SJSA1 (cell line): ENCODE data around the gene LRP1. TPM values are rescaled to one million over a fixed set of nuclear protein-coding genes. Genes with fewer than 3 reads are reported as not detected.

Experiments used
- DNase-seq, 2 experiments: peaks; one replicate each; pipeline ENCODE4 v3.0.0-alpha.2; 2015 to 2020; ENCODE audit warnings: low spot score in 2 of 2, low read depth in 1 of 2
- H3K27ac ChIP-seq: fragments of 250-450 bp; sonication (Bioruptor Pico); 2 replicates; pipeline ENCODE4 v1.5.1; 2020; ENCODE audit warnings: mild to moderate bottlenecking, moderate library complexity
- H3K27me3 ChIP-seq: fragments of 250-450 bp; sonication (Bioruptor Pico); replicated peaks from 2 replicates; pipeline ENCODE4 v1.5.1; 2020; ENCODE audit warnings: mild to moderate bottlenecking, moderate library complexity
- H3K36me3 ChIP-seq: fragments of 250-450 bp; sonication (Bioruptor Pico); 2 replicates; pipeline ENCODE4 v1.5.1; 2020; ENCODE audit warnings: mild to moderate bottlenecking
- H3K4me1 ChIP-seq: fragments of 250-450 bp; sonication (Bioruptor Pico); replicated peaks from 2 replicates; pipeline ENCODE4 v1.6.1; 2021; ENCODE audit warnings: mild to moderate bottlenecking
- H3K4me3 ChIP-seq: fragments of 250-450 bp; sonication (Bioruptor Pico); 2 replicates; pipeline ENCODE4 v1.5.1; 2020; ENCODE audit warnings: mild to moderate bottlenecking
- H3K9me3 ChIP-seq: fragments of 250-450 bp; sonication (Bioruptor Pico); replicated peaks from 2 replicates; pipeline ENCODE4 v1.5.1; 2020; ENCODE audit warnings: mild to moderate bottlenecking
- total RNA-seq: library from RNA; depleted of rRNA; stranded (reverse); fragments of >200 nt; shearing (Covaris generic); gene quantifications from 2 replicates; pipeline ENCODE4 v1.2.3, GENCODE V29; 2014

LRP1 gene
- total RNA-seq, 1 experiment from 2014 or later = 33.3 TPM

DNA sequence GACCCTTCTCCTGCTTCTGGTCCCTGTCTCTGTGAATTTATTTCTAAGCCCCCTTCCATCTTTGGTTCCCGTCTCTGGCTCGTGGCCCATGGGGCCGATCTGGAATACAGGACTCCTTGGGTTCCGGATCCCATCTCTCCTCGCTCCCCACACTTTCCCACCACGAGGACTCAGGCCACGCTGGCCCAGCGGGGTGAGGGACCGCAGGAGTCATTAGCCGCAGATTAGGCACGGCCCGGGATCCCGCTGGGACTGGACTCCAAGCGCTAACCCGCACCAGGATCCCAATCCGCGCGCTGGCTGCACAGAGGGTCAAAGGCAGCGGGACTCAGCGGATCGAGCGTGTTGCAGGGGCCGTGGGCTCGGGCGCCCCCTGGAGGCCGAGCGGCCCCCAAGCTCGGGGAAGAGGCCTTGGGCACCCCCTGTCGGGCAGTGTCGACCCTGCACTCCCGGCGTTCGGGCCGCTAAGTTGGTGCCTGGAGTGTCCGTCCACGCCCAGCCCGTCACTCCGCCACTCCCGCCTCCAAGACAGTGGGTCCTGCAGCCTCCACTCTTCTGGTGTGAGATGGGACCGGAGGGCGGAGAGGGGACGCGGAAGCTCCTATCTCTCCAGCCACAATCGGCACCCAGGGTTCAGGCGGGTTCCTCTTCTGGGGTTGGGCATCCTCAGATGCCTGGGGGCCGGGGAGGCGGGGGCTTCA, 110.7 kb downstream of the LRP1 start:
- Histone ChIP-seq H3K4me3 (peak overlapping the region; percentile 45; the same call in 1 of the 2 replicates), H3K36me3 (peaks cover 20% of the 10 kb centered on the region), H3K4me1 (peaks cover 30% of the 10 kb centered on the region), H3K27ac (no peak overlapping the region), H3K9me3 (no peaks in the 10 kb centered on the region), H3K27me3 (peaks cover 5% of the 10 kb centered on the region; the same call in 1 of the 2 replicates)
- peak; percentile 85 to 92 for DNase-seq

DNA sequence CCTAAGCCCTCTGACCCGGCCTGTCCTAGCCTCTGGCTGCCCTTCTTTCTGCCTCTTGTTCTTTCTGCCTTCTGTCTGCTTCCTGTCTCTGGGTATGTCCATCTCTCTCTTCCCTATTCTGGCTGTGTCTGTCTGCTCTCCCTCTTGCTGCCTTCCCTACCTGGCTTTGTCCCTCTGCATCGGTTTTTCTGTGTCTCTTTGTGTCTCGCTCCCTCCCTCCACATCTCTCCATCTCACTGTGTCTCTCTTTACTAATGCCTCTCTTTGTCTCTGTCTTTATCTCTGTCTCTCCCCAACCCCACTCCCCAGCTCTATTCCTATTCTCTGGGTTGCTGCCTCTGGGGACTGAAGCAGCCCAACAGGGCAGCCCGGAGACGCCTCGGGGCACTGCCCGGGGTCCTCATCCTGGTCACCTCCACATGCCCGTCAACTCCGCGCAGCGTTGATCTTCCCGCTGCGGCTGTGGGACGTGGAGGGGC, 111.3 kb downstream of the LRP1 start:
- no peaks in the 10 kb centered on the region for H3K9me3 ChIP-seq
- peak in 1 of 2 experiments; percentile 40 for DNase-seq
- peaks cover 14% of the 10 kb centered on the region for H3K36me3 ChIP-seq
- H3K27me3 ChIP-seq = peaks cover 5% of the 10 kb centered on the region; the same call in 1 of the 2 replicates
- no peak overlapping the region for H3K27ac ChIP-seq
- H3K4me3 ChIP-seq = peak overlapping the region; percentile 45
- H3K4me1 ChIP-seq = peaks cover 30% of the 10 kb centered on the region

DNA sequence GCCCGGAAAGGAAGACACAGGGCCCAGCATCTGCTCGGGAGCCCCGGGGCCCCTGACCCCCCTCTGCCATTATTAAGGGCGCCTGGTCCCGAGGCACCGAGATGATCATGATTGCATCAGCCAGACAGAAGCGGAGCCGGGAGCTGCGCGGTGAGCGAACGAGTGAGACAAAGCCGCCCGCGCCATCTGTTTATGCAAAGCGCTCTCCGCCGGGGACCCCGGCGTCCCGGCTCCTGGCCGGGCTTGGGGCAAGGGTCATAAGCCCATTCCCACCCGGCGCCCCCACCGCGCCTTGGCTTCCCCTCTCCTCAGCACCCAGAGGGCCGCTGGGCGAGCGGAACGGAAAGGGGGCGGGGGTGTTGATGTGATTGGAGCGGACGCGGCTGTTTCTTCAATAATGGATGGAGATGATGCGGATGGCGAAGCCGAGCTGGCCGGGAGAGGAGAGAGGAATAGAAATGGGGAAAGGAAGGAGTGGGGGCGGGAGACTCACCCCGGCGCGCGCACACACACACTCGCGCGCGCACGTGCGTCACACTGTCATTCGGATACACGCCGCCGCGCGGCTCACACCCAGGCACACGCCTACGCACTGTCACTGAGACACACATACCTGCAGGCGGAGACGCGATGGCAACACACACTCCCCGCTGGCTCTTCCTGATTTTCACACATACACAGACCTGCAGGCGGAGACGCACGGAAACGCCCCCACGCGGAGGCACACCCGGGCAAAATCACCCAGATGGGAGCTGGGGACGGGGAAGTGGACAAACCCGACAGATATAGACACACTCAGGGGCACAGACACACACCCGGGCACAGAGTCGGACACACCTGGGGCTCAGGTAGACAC, 112.0 kb downstream of the LRP1 start:
- Histone ChIP-seq H3K27me3 (peaks cover 5% of the 10 kb centered on the region; the same call in 1 of the 2 replicates), H3K4me3 (peak overlapping the region; percentile 45), H3K36me3 (peaks cover 8% of the 10 kb centered on the region; the same call in 1 of the 2 replicates), H3K4me1 (peaks cover 30% of the 10 kb centered on the region), H3K9me3 (no peaks in the 10 kb centered on the region), H3K27ac (no peak overlapping the region)
- peak; percentile 50 to 52 for DNase-seq

DNA sequence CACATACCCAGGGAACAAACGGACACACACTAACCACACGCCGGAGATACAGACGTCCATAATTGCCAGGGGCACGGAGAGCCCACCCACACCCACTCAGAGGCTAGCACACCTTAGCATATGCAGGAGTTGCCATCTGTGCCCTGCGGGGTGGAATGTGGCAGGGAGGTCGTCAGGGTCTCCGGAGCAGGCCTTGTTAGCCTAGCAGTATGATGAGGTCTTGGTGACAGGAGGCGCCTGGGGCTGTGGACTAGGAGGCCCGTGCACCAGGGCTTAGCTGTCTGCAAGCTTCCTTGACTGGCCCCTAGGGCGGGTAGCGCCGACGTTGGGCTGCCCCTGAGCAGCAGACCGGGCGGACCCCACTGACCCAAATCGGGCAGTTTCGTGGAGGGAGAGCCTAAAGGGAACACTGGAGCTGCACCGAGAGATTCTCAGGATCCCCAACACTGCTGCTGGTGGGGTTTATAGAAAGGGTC, 112.7 kb downstream of the LRP1 start:
- peaks cover 5% of the 10 kb centered on the region; the same call in 1 of the 2 replicates for H3K27me3 ChIP-seq
- H3K4me3 ChIP-seq = peak overlapping the region; percentile 45
- H3K27ac ChIP-seq = no peak overlapping the region
- no peaks in the 10 kb centered on the region for H3K9me3 ChIP-seq
- peaks cover 30% of the 10 kb centered on the region for H3K4me1 ChIP-seq
- H3K36me3 ChIP-seq = 0 out of 2 replicates have a peak, but pooled peaks cover 2% of the 10 kb centered on the region
- DNase-seq = no peak

DNA sequence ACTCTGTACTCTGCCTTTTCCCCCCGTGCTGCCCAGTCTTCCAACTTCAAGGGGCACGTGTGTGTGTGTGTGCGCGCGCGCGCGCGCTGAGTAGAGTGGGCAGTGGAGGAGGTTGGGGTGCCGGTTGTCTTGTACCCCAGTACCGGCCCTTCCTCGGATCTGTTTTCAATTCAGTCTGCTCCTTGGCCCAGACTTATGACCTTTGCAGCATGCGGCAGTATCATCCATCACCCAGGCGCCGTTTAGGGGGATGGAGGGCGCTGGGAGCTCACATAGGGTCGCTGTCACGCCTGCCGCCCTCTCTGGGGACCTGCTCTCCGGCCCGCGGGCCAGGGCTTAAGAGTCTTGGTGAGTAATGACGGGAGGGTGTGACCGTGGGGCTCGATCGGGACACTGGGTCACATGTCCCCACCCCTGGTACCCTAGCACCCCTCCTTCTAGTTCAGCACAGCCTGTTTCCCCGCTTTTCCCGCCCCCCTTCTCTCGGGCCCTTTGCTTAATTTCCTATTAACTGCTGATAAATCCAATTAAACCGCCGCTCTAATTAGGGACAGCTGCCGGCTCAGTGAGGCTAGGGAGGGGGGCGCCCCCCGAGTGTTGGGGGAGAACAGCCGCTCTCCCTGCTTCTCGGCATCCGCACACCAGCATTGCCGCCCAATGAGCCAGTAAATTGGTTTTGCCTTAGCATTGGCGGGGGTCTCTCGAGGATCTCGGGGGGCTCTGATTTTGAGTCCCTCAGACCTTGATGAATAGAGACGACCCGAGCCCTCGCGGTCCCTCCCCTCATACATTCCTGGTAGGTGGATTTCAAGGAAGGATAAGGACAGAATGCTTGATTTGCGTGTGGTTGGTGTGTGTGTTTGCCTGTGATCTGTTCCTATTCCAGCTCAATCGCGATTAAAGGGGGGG, 113.4 kb downstream of the LRP1 start:
- no peak overlapping the region for H3K27ac ChIP-seq
- no peak for DNase-seq
- H3K4me1 ChIP-seq = peaks cover 30% of the 10 kb centered on the region
- H3K4me3 ChIP-seq = no peak overlapping the region
- H3K36me3 ChIP-seq = no peaks in the 10 kb centered on the region
- H3K27me3 ChIP-seq = peaks cover 5% of the 10 kb centered on the region; the same call in 1 of the 2 replicates
- no peaks in the 10 kb centered on the region for H3K9me3 ChIP-seq

DNA sequence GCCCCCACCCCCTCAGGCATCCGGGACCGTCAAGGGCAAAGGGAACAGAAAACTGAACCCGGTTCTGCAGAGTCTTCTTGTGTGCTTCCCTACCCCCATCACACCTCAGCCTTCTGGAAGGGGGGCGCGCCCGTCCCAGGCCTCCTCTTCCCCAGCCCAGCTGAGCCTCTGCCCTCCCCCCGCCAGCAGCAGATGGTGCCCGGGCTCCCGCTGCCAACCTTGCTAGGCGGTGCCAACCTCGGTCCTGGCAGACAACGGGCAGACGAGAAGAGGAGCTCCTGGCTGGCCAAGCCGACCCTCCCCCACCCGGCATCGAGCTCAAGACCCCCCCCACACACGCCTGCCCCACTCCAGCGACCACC, 114.0 kb downstream of the LRP1 start:
- H3K27me3 ChIP-seq = peaks cover 5% of the 10 kb centered on the region; the same call in 1 of the 2 replicates
- peaks cover 30% of the 10 kb centered on the region for H3K4me1 ChIP-seq
- H3K27ac ChIP-seq = no peak overlapping the region
- H3K36me3 ChIP-seq = no peaks in the 10 kb centered on the region
- H3K9me3 ChIP-seq = no peaks in the 10 kb centered on the region
- no peak for DNase-seq
- no peak overlapping the region for H3K4me3 ChIP-seq

DNA sequence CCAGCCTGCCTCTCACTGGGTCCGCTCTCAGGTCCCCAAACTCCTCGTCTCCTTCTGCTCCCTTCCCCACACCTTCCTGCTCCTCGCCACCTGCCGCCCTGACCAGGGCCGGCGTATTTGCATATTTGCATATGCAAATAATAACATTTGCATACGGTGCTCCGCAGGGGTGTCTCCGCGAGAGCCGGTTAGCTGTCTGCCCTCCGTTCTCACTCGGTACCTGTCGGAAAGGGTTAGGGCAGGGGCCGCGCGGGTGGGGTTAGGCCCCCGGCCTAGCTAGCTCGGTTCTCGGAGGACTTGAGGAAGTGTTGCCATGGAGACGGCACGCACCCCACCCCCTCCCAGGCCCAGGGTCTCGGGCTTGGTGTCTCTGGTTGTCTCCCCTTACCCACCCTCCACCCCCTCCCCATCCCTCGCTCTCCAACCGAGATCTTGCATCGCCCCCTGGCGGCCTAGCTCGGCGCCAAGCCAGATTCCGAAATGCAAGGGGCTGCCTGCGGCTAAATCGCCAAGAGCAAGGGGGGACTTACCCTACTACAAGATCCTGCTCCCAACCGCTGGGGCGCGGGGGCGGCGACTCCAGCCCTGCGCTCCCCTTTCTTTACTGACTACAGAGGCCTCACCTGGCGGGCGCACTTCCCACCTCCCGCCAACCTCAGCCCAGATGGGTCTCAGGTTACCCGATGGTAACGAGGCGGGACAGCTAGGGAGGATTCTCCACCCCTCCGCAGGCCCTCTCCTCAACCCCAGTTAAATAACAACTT, 114.6 kb downstream of the LRP1 start:
- Histone ChIP-seq H3K27ac (no peak overlapping the region), H3K36me3 (no peaks in the 10 kb centered on the region), H3K4me3 (peak overlapping the region; percentile 24), H3K27me3 (peaks cover 5% of the 10 kb centered on the region; the same call in 1 of the 2 replicates), H3K9me3 (no peaks in the 10 kb centered on the region), H3K4me1 (peaks cover 30% of the 10 kb centered on the region)
- DNase-seq = peak; percentile 33 to 66

DNA sequence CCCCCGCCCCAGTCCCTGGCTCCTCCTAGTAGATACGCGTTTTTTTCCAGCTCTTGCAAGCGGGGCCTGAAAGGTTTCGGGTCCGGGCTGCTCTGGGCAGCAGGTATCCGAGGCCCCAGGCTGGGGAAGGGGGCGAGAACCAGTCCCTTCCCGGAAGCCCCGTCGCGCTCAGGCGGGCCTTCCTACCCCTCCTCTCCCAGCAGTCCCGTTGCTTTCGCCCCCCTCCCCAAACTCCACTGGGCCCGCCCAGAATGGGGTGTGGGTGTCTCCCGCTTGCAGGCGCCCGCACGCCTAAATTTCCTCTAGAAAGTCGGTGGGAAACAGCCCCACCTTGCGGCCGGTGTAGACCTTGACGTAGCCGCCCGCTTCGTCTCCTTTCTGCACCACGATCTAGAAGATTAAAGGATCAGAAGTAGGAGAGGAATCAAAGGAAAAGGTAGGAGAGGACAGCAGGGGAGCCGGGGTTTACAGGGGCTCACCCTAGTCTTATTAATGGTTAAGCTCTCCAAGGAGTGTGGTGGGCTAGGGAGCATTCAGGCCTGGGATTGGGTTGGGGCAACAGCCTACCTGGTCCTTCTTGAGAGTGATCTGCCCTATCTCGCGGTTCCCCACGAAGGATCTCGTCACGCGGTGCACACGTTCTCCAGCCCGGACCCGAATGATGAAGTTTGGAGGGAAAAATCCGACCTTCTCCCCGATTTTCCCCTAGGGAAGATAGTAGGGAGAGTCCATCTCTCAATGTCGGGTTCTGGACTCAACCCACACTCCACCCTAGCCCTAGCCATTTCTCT, 115.4 kb downstream of the LRP1 start:
- DNase-seq = peak; percentile 68 to 72
- Histone ChIP-seq H3K4me1 (peaks cover 30% of the 10 kb centered on the region), H3K27me3 (peaks cover 5% of the 10 kb centered on the region; the same call in 1 of the 2 replicates), H3K9me3 (no peaks in the 10 kb centered on the region), H3K36me3 (no peaks in the 10 kb centered on the region), H3K4me3 (peak overlapping the region; percentile 24), H3K27ac (no peak overlapping the region)

DNA sequence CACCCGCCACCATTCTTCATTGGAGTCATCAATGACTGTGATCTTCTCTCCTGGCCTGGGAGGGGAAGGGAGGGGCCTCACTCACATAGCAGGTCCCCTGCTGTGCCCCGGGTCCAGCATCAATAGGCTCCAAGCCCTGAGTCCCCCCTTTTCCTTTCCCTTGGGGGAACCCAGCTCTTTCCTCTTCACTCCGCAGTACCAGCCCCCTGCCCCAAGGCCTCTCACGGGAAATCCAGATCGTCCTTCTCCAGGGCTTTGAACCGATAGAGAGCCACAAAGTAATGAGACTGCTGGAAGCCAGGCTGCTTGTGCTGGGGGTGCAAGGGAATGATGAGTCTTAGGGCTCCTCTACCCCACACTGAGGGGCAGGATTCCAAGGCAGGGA, 116.0 kb downstream of the LRP1 start:
- no peaks in the 10 kb centered on the region for H3K9me3 ChIP-seq
- H3K27me3 ChIP-seq = peaks cover 5% of the 10 kb centered on the region; the same call in 1 of the 2 replicates

DNA sequence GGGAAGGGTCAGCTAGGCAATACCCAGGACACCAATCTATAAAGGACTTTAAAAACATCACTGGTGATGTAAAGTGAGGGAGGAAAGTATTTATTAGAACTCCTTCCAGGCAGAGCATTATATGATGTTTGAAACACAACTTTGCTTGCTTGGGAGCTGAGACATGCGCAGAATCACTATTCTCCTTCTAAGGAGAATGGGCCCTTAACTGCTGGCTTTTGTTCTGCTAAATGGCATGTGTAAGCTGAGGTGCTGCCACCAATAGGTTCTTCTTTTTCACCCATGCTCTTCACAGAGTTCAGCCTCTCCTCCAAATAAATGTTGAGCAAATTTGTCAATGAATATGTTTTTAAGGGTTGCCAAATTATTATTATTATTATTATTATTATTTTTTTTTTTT, 118.8 kb downstream of the LRP1 start:
- Histone ChIP-seq H3K4me3 (no peak overlapping the region), H3K27me3 (0 out of 2 replicates have a peak, but pooled peaks cover 2% of the 10 kb centered on the region)

More for the DNA sequence above, 116.0 kb downstream of the LRP1 start:
- no peak for DNase-seq
- no peak overlapping the region for H3K4me3 ChIP-seq
- no peak overlapping the region for H3K27ac ChIP-seq
- no peaks in the 10 kb centered on the region for H3K36me3 ChIP-seq
- H3K4me1 ChIP-seq = peaks cover 24% of the 10 kb centered on the region

DNA sequence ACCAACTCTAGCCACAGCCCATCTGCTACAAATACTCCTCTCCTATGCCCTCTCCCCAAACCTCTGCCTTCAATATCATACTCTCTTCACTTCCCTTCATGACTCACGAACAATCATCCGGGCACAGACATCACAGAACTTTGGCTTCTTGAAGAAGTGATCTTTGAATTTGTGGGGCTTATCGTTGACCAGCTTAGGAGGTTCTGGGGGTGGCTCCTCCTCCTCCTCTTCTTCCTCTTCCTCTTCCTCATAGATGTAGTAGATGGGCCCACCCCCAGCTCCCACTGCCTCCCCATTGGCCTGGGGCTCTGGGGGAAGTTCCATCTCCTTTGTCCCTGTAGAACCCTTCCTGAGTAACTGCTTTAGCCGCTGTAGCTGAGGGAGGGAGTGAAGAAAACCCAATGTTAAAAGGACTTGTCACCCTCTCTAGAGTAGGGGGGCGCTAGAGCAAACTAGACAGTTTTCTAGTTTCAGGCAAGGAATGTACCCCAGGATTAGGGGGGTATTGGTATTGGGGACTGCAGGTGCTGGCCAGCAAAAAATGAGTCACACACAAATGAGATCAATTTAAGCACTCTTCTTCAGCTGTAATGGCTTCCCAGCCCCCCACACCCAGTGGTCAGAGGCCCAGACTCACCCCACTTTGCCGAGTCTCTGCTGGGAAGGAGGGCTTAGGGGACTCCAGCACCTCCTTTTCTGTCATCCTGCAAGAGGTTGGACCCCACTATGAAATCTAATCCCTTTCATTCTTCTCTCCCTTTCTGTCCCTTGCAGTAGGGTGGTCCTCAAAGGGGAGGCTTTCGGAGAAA, 120.9 kb downstream of the LRP1 start:
- H3K9me3 ChIP-seq = no peaks in the 10 kb centered on the region
- no peaks in the 10 kb centered on the region for H3K4me1 ChIP-seq
- no peak for DNase-seq
- H3K27me3 ChIP-seq = no peaks in the 10 kb centered on the region
- H3K27ac ChIP-seq = no peak overlapping the region
- no peaks in the 10 kb centered on the region for H3K36me3 ChIP-seq
- no peak overlapping the region for H3K4me3 ChIP-seq

More for the DNA sequence above, 118.8 kb downstream of the LRP1 start:
- Histone ChIP-seq H3K4me1 (peaks cover 7% of the 10 kb centered on the region), H3K27ac (no peak overlapping the region), H3K9me3 (no peaks in the 10 kb centered on the region), H3K36me3 (no peaks in the 10 kb centered on the region)
- DNase-seq = no peak
